HG03135 (cell line): ENCODE data around the gene COL16A1.

Source experiments
- ATAC-seq: cut with Tn5 transposase; IDR thresholded peaks from one replicate; pipeline ENCODE4 v1.9.1; 2021; ENCODE audit warnings: mild to moderate bottlenecking, moderate library complexity; ENCODE audit not compliant: unreplicated experiment

COL16A1 gene

DNA sequence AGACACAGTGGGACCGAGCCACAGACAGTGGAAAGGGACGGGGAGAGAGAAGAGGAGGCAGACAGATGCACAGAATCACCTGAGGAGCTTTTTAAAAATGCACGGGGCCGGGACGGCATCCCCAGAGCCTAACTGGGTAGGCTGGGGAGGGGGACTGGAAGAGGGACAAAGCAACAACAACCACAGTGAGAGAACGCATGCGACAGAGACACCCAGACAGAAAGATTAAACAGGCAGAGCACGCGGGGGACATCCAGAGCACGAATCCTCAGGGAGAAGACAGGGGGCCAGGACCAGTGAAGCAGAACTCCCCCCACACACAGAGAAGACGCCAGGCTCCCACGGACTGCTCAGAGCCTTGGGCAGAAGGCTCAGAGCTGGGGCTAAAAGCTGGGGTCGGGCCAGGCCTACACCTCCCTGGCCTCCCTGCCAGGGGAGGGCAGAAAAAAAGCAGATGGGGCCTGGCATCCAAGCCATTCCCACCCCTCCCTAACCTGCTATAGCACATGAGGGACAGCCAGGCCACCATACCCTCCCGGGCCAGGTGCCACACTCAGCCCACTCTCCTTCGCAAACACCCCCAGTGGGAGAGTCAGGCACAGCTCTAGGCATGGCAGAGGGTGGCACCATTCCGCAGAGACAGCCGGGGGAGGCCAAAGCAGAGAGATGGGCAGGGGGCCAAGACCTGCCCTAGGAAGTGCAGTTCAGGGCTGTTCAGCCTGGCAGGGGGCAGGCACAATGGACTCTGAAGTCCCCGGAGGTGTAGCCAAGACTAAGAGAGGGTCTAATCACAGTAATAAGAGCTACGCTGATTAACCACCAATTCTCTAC lies 29.8 kb upstream of the COL16A1 start:
- ATAC-seq = no peak

GRCh38 chr1:31732751-31733289 lies 29.0 kb upstream of the COL16A1 start:
- no peak for ATAC-seq

GRCh38 chr1:31732343-31732742 lies 28.5 kb upstream of the COL16A1 start:
- no peak for ATAC-seq

GRCh38 chr1:31731049-31731565 lies 27.3 kb upstream of the COL16A1 start:
- ATAC-seq = no peak

- no peak for ATAC-seq
Observed at GRCh38 chr1:31730336-31731048, 26.7 kb upstream of the COL16A1 start.

DNA sequence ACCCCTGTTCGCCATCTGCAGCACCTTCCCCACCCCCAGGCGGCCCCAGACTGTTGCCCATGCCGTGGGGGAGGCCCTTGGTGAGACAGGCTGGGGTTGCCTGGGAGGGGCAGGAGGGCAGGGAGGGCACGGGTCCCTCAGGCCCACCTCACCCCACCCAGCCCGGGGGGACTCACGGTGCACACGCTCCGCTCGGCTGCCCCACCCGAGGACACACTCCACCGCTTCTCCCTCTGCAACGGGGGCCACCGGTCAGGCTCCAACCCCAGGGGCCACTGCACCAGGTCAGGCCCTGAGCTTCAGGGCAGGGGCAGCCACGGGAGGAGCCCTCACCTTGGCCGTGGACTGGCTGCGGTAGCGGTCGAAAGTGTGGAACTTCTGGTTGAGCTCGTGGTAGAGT lies 24.0 kb upstream of the COL16A1 start:
- ATAC-seq = no peak

DNA sequence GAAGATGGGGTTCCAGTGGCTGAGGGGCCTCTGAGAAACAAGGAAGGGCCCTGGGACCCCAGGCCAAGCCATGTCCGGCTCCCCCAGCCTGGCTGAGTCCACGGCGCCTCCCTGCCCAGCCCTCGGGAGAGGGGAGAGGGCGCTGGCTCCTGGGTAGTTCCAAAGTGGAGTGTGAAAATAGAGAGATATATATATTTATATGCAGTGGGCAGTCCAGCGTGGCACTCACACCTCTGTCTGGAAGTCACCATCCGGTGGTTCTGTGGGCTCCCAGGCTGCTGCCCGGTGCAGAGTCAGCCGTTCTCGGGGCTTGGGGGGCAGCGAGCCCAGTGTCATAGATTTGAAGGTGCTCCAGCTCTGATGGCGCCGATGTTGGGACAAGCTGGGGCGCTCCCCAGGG lies 23.4 kb upstream of the COL16A1 start:
- ATAC-seq = no peak

DNA sequence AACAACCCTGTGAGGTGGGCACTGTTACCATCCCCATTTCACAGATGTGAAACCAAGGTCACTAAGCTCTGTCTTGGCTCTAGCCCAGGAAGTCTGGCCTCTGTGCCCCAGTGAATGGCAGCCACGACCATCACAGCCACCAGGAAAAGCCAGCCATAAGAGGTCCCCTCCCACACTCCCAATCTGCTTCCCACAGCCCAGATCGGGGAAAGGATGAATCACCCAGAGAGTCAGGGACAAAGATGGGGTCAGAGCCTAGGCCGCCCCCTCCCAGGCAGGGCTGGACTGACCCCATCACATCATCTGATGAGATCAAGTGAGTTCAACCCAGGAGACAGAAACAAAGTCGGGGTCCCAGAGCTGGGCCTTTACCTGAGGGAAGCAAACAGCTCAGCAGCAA lies 22.9 kb upstream of the COL16A1 start:
- no peak for ATAC-seq

DNA sequence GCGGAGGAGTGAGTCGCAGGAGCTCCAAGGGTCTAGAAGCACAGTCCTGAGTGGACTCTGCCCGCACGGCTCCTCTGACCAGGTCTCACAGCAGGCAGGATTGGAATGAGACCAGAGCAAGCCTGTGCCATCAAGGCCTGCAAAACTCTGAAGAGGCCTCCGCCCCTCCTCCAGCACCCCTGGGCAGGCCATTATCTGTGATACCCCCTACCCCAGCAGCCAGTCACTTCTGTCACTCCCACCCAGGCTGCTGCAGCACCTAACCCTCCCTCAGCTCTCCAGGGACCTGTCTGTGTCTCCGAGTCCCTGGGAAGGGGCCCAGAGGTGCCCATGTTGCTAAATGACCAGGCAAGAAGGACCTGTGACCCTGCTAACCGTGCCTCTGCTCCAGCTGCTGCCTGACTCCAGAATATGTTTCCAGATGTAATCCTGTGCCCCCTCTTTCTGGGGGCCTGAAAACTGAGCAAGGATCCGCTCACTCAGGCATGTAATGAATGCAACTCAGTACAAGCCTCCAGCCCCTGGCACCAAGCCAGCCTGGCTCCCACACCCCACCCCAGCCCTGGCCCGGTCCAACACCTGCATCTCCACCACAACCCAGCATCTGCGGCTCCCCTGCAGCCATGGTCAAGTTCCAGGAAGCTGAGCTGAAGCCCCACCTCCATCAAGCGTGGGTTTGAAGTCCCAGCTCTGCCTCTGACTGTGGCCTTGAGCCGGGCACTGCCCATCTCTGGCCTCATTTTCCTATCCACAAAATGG lies 22.1 kb upstream of the COL16A1 start:
- ATAC-seq = no peak

DNA sequence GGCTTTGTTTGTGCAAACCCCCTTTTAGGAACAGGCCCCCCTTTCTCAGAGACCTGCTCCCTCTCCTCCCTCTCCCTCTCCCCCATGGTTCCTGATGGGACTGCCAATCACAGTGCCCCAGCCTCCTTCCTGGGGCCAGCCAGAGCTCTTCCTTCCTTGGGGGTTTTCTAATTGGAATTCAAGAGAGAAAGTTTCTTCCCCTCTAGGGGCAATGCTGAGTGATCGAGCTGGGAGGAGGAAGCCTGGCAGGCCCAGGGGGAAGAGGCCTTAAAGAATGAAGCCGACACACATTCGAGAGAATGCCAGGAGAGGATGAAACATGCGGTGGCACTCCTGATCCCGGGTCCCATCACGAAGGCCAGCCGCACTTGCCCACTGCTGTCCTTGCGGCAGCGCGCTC lies 21.3 kb upstream of the COL16A1 start:
- ATAC-seq = no peak

GRCh38 chr1:31723828-31724359 lies 20.1 kb upstream of the COL16A1 start:
- ATAC-seq = no peak

DNA sequence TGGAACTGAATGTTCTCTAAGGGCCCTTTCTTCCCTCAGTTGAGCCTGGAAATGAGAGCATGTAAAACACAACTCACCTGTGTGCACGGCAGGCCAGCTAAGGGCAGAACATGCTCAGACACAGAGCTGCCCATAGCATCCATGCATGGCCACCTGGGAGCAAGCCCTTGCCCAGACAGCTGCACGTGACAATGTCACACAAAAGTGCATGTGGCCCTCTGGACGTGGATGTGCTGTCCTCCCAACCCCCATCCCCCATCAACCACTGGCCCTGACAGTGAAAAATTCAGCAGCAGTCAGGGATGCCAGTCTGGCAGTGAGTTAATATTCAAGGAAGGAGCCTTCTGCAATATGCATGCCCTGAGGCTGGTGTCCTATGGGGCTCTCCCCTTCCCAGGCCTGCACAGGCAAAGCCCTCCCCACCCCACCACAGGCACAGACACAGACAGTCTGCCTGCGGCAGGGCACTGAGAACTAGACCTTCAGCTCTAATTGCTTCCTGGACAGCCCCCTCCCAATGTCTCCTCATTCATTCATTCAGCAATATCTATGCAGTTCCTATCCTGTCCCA lies 14.6 kb upstream of the COL16A1 start:
- ATAC-seq = no peak

GRCh38 chr1:31717341-31717740 lies 13.5 kb upstream of the COL16A1 start:
- no peak for ATAC-seq

GRCh38 chr1:31715873-31716220 lies 12.0 kb upstream of the COL16A1 start:
- ATAC-seq = no peak

DNA sequence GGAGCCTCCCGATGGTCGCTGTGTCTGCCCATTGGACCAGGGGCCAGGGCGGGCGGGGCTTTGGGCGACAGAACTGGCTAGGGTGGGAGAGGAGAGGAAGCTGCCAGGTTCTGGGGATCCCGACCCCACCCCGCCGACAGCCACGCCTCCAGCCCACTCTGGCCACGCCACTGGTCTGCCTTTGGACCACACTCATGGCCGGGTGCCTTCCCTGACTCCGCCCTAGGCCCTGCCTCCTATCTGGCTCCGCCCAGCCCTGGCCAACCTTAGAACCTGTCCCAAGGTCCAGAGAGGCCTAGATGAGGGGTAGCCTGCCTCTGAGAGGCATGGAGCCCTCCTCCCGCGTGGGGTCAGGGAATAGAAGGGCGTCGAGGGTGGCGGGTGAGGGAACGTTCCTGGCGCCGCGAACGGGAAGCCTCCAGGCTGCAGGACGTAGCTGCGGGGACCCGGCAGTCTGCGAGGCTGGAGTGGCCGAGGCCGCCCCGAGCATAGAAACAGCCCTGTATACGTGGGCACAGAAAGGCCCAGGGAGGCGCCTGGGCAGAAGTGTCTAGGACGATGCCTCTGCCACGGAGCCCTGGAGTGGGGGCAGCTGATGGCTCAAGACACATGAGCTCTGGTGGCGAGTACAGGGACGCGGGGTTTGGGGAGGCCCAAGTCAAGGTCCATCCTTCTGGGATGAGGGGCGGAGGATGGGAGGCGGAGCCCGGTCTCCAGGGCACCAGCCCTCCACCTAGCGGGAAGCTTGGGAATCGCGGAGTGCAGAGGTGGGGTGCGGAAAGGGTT lies 11.5 kb upstream of the COL16A1 start:
- no peak for ATAC-seq

DNA sequence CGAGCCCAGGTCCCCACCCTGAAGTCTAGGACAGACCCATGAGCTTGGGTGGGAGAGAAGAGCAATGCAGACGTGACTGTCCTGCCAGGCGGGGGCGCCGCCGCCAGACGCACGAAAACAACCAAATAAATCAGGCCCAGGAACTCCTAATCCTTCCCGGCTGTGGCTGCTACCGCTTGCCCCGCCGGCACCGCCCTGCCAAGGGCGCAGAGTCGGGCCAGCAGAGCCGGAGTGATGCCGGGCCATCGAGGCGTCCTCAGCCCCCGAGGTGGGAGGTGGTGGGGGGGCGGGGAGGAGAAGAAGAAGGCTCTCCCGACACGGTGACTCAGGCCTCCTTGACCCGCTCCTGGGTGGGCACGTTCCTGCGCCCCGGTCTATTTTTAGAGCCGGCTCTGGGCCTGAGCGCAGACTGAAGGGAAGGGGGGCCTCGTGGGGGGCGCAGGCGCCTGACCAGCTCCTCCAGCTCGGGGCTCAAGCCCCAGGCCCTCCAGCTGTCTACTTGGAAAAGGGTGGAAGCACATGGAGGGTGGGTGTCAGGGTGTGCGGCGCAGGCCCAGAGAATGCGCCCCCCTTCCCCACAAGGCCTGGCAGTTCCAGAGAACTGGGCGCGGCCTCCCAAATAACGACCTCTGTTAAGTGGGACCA lies 10.7 kb upstream of the COL16A1 start:
- ATAC-seq = no peak

- ATAC-seq = no peak
Observed at GRCh38 chr1:31712630-31713029, 8.8 kb upstream of the COL16A1 start.

- ATAC-seq = no peak
Observed at GRCh38 chr1:31712068-31712467, 8.3 kb upstream of the COL16A1 start.

DNA sequence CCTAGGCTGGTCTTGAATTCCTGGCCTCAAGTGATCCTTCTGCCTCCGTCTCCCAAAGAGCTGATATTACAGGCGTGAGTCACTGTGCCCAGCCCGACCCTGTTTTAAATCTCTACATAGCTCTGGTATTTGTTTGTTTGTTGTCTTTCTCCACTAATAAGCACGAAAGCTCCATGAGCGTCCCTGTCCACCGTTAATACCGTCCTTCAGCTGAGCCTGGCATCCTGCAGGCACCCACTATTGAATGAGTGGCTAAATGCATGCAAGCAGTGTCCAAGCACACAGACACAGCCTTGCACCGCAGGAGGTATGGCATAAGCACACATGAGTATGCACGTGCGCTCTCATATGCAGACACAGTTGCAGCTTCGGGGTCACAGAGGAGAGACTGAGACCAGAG lies 4.5 kb upstream of the COL16A1 start:
- no peak for ATAC-seq
